Measurements from ENCODE around the gene CHRM2.

GRCh38 chr7:136950331-136950730, 81.9 kb downstream of the CHRM2 start:
- TF ChIP-seq CTCF (conservative IDR thresholded peaks at IDR 0.05; ENCODE audit: low read length), result no peak
- no peak for TF ChIP-seq EZH2phosphoT487 (IDR thresholded peaks at IDR 0.05; ENCODE audit: borderline replicate concordance, low read depth, low read length)
